Motor neuron (in vitro differentiated cells): Measurements from ENCODE around the gene TRPV2. TPM values are rescaled to one million over a fixed set of nuclear protein-coding genes. Genes with fewer than 3 reads are reported as not detected.

Experiments used
- ATAC-seq, 8 experiments: fragments of 200-7000 bp; cut with Tn5 transposase; replicated peaks in 6 of 8; 2 replicates each; pipeline ENCODE4 v1.8.0; 2021; ENCODE audit warnings: mild to moderate bottlenecking in 8 of 8, moderate library complexity in 8 of 8
- H3K27ac ChIP-seq, 2 donors: fragments of 250-450 bp; sonication (Bioruptor Pico); 2 replicates each; pipeline ENCODE4 v1.9.0; 2021; ENCODE audit warnings: antibody characterized with exemption in 2 of 2, mild to moderate bottlenecking in 2 of 2, moderate library complexity in 1 of 2
- H3K4me1 ChIP-seq, 2 donors: fragments of 250-450 bp; sonication (Bioruptor Pico); replicated peaks in 1 of 2; 2 replicates each; pipeline ENCODE4 v1.6.1; 2021; ENCODE audit warnings: antibody characterized with exemption in 2 of 2, mild to moderate bottlenecking in 2 of 2, moderate library complexity in 1 of 2
- H3K4me3 ChIP-seq, 5 donors: fragments of 250-450 bp; sonication (Bioruptor Pico); 2 replicates each; pipeline ENCODE4 v1.9.0; 2021; ENCODE audit warnings: antibody characterized with exemption in 5 of 5, mild to moderate bottlenecking in 5 of 5, moderate library complexity in 4 of 5
- WGBS, 10 experiments: fragments of 450-650 bp; shearing (Covaris generic); methylation state at CpG; one replicate each; pipeline ENCODE4 v1.0.0; 2022; 5-methylcytosine and 5-hydroxymethylcytosine counted together
- in situ Hi-C, 9 experiments: fragments of 400-800 bp; cut with MboI; loops; one replicate each; pipeline ENCODE4 v1.15.0; 2021; ENCODE audit warnings: low sequenced_read_pairs in 9 of 9, low pct_unique_long_range_greater_than_20kb in 2 of 9; ENCODE audit not compliant: unreplicated experiment in 9 of 9
- total RNA-seq, 8 experiments: library from RNA; unstranded; fragments of 300-600 nt; gene quantifications; 2 replicates each; pipeline versions ENCODE4 v1.2.3 to v1.2.4, GENCODE V29; 2022

TRPV2 gene
- total RNA-seq, 8 experiments from 2014 or later: 0.33 to 7.0 (median 1.1) TPM; not detected in 1

- no peak overlapping the region for H3K27ac ChIP-seq
- 100% methylated on average over 1 of the region's 8 CpGs; no CpG with 5 or more reads in 9 of the 10 experiments for WGBS, 10 experiments
- no peak overlapping the region for H3K4me3 ChIP-seq
- in situ Hi-C loops: no loop called here
- no peaks in the 10 kb centered on the region for H3K4me1 ChIP-seq
- peak in 3 of 8 experiments; percentile 27 to 38 (median 27) for ATAC-seq
Observed at GRCh38 chr17:16477666-16478065, 62.3 kb downstream of the TRPV2 start.

DNA sequence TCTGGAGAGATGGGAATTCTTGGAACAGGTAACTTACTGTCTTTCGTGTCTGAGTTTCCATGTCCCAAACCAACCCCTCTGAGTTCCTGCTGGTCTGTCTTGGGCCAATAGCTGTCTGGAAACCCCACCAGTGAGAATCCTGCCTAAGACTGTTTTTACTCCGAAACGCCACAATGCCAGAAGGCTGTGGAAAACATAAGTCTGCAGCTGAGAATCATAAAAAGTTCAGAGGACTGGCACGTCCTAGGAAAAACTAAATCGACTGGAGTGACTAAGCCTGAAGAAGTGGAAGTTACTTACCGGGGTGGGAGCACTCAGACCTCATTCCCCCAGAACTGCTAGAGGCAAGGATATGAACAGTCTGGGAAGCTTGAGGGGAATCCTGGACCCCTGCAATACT lies 63.3 kb downstream of the TRPV2 start:
- in situ Hi-C loops: no loop called here
- Histone ChIP-seq H3K4me1 (no peaks in the 10 kb centered on the region), H3K27ac (no peak overlapping the region), H3K4me3 (no peak overlapping the region)
- ATAC-seq: no peak
- 0 to 93% (median 65%) methylated on average over 1 to 6 of the region's 6 CpGs; no CpG with 5 or more reads in 2 of the 10 experiments for WGBS, 10 experiments

GRCh38 chr17:16479264-16479663 lies 63.9 kb downstream of the TRPV2 start:
- no peak overlapping the region for H3K27ac ChIP-seq
- in situ Hi-C loops: no loop called here
- no peak overlapping the region for H3K4me3 ChIP-seq
- 50 to 92% (median 83%) methylated on average over 1 to 2 of the region's 2 CpGs; no CpG with 5 or more reads in 7 of the 10 experiments for WGBS, 10 experiments
- peaks cover under 1 to 2% of the 10 kb centered on the region in 2 donors for H3K4me1 ChIP-seq
- no peak for ATAC-seq

DNA sequence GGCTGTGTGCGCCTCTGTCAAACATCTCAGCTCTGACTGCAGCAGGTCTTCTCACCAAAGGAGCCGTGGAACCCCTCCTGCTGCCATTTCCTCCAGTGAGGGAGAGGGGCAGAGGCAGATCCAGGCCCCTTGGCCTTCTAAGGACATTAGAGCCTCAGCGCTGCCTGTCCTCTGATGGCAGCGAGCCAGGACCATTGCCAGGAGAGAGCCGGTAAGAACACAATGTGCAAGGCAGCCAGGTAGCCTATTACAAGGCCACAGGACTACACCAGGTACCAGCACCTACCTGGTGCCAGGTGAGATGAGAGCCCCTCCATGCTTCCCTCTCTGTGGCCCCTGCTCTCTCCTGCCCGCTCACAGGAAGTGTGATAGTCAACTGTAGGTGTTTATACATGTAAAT lies 65.6 kb downstream of the TRPV2 start:
- H3K4me3 ChIP-seq: no peak overlapping the region
- in situ Hi-C loops: no loop called here
- ATAC-seq: no peak
- WGBS, 10 experiments: 57 to 100% (median 80%) methylated on average over 1 to 4 of the region's 6 CpGs; no CpG with 5 or more reads in 3 of the 10 experiments
- H3K4me1 ChIP-seq: peaks cover 12 to 20% of the 10 kb centered on the region in 2 donors
- no peak overlapping the region for H3K27ac ChIP-seq

- 92% methylated on average over 2 of the region's 8 CpGs; no CpG with 5 or more reads in 9 of the 10 experiments for WGBS, 10 experiments
- H3K4me1 ChIP-seq: peaks cover 21 to 31% of the 10 kb centered on the region in 2 donors
- in situ Hi-C loops: no loop called here
- no peak for ATAC-seq
- H3K4me3 ChIP-seq: no peak overlapping the region
- no peak overlapping the region for H3K27ac ChIP-seq
Observed at GRCh38 chr17:16482253-16482652, 66.9 kb downstream of the TRPV2 start.

- 82 to 100% (median 97%) methylated on average over 1 to 5 of the region's 8 CpGs; no CpG with 5 or more reads in 6 of the 10 experiments for WGBS, 10 experiments
- in situ Hi-C loops: no loop called here
- H3K4me3 ChIP-seq: no peak overlapping the region
- no peak overlapping the region for H3K27ac ChIP-seq
- no peak for ATAC-seq
- H3K4me1 ChIP-seq: peaks cover 21 to 31% of the 10 kb centered on the region in 2 donors
Observed at GRCh38 chr17:16483021-16483645, 67.8 kb downstream of the TRPV2 start.

- peak in 5 of 8 experiments; percentile 18 to 48 (median 37) for ATAC-seq
- Histone ChIP-seq H3K27ac (no peak overlapping the region), H3K4me1 (peaks cover 21 to 31% of the 10 kb centered on the region in 2 donors), H3K4me3 (no peak overlapping the region)
- in situ Hi-C loops: no loop called here
- 30 to 89% (median 42%) methylated on average over 2 to 12 of the region's 19 CpGs; no CpG with 5 or more reads in 4 of the 10 experiments for WGBS, 10 experiments
Observed at GRCh38 chr17:16484445-16485175, 69.2 kb downstream of the TRPV2 start.

Other genes with a start within 250 kb of the TRPV2 start
- gene NCOR1, start 200.0 kb upstream of the TRPV2 start, total RNA-seq: 100 to 1,000 TPM in 2 of 8 experiments, 10 to 100 TPM in 6; 35.3 to 132 (median 64.3) TPM
- gene PIGL, start 198.4 kb upstream of the TRPV2 start, total RNA-seq: 10 to 100 TPM; 14.3 to 59.9 (median 31.6) TPM
- gene CENPV, start 62.1 kb upstream of the TRPV2 start, total RNA-seq: 100 to 1,000 TPM in 3 of 8 experiments, 10 to 100 TPM in 4, 1 to 10 TPM in 1; 9.0 to 310 (median 79.3) TPM
- gene UBB, start 34.5 kb upstream of the TRPV2 start, total RNA-seq: 1,000 to 10,000 TPM; 1,301 to 2,415 (median 1,636) TPM
- gene LRRC75A, start 76.6 kb downstream of the TRPV2 start, total RNA-seq: 10 to 100 TPM in 2 of 8 experiments, 1 to 10 TPM in 6; 3.9 to 15.8 (median 4.7) TPM
- 10 to 100 TPM in 5 of 8 experiments, 1 to 10 TPM in 3; 5.1 to 13.6 (median 10.4) TPM for gene ZNF287, start 153.6 kb downstream of the TRPV2 start, total RNA-seq
- 10 to 100 TPM in 3 of 8 experiments, 1 to 10 TPM in 5; 2.6 to 11.0 (median 8.5) TPM for gene ZNF624, start 238.3 kb downstream of the TRPV2 start, total RNA-seq